ENCODE data around the gene DKC1. TPM values are rescaled to one million over a fixed set of nuclear protein-coding genes. Genes with fewer than 3 reads are reported as not detected.

Gene DKC1
- total RNA-seq, 1 donor from 2014 or later, result 46.8 TPM

- DNase-seq, result no peak
- Mint-ChIP-seq H3K27me3 (ENCODE audit: unreplicated experiment) (peaks cover 2% of the 10 kb centered on the region), H3K4me1 (ENCODE audit: low read depth, unreplicated experiment) (peaks cover 2% of the 10 kb centered on the region), H3K9me3 (ENCODE audit: unreplicated experiment) (no peaks in the 10 kb centered on the region), H3K36me3 (ENCODE audit: unreplicated experiment) (no peaks in the 10 kb centered on the region), H3K4me3 (ENCODE audit: unreplicated experiment) (no peak overlapping the region), H3K27ac (ENCODE audit: unreplicated experiment) (no peak overlapping the region)
- no peak for TF ChIP-seq CTCF (IDR thresholded peaks at IDR 0.05; ENCODE audit: partially characterized antibody, unreplicated experiment)
Observed at GRCh38 chrX:154799556-154800348, 37.1 kb downstream of the DKC1 start.

- no peak overlapping the region for H3K4me3 Mint-ChIP-seq (ENCODE audit: unreplicated experiment)
- no peak overlapping the region for H3K27ac Mint-ChIP-seq (ENCODE audit: unreplicated experiment)
- H3K9me3 Mint-ChIP-seq (ENCODE audit: unreplicated experiment), result no peaks in the 10 kb centered on the region
- TF ChIP-seq CTCF (IDR thresholded peaks at IDR 0.05; ENCODE audit: partially characterized antibody, unreplicated experiment), result no peak
- peaks cover 2% of the 10 kb centered on the region for H3K27me3 Mint-ChIP-seq (ENCODE audit: unreplicated experiment)
- peaks cover 2% of the 10 kb centered on the region for H3K4me1 Mint-ChIP-seq (ENCODE audit: low read depth, unreplicated experiment)
- DNase-seq, result no peak
- no peaks in the 10 kb centered on the region for H3K36me3 Mint-ChIP-seq (ENCODE audit: unreplicated experiment)
Observed at GRCh38 chrX:154800478-154801210, 38.0 kb downstream of the DKC1 start.

GRCh38 chrX:154802947-154803346 is 40.3 kb downstream of the DKC1 start:
- TF ChIP-seq CTCF (IDR thresholded peaks at IDR 0.05; ENCODE audit: partially characterized antibody, unreplicated experiment), result no peak
- no peaks in the 10 kb centered on the region for H3K9me3 Mint-ChIP-seq (ENCODE audit: unreplicated experiment)
- H3K36me3 Mint-ChIP-seq (ENCODE audit: unreplicated experiment), result no peaks in the 10 kb centered on the region
- DNase-seq, result no peak
- peaks cover 2% of the 10 kb centered on the region for H3K4me1 Mint-ChIP-seq (ENCODE audit: low read depth, unreplicated experiment)
- peaks cover 2% of the 10 kb centered on the region for H3K27me3 Mint-ChIP-seq (ENCODE audit: unreplicated experiment)
- no peak overlapping the region for H3K27ac Mint-ChIP-seq (ENCODE audit: unreplicated experiment)
- no peak overlapping the region for H3K4me3 Mint-ChIP-seq (ENCODE audit: unreplicated experiment)

- no peaks in the 10 kb centered on the region for H3K36me3 Mint-ChIP-seq (ENCODE audit: unreplicated experiment)
- TF ChIP-seq CTCF (IDR thresholded peaks at IDR 0.05; ENCODE audit: partially characterized antibody, unreplicated experiment), result no peak
- H3K27me3 Mint-ChIP-seq (ENCODE audit: unreplicated experiment), result peaks cover 2% of the 10 kb centered on the region
- no peaks in the 10 kb centered on the region for H3K9me3 Mint-ChIP-seq (ENCODE audit: unreplicated experiment)
- H3K4me1 Mint-ChIP-seq (ENCODE audit: low read depth, unreplicated experiment), result peaks cover 2% of the 10 kb centered on the region
- peak overlapping the region; percentile 86 for H3K4me3 Mint-ChIP-seq (ENCODE audit: unreplicated experiment)
- no peak overlapping the region for H3K27ac Mint-ChIP-seq (ENCODE audit: unreplicated experiment)
- DNase-seq, result no peak
Observed at GRCh38 chrX:154804261-154804956, 41.7 kb downstream of the DKC1 start.
